NCI-H2107 treated with DMSO at 0.1 percent for 48 hours (cell line): Measurements from ENCODE around the gene SFT2D3.

Experiments used
- DNase-seq: peaks from one replicate; lab custom pipeline; 2025; ENCODE audit not compliant: unreplicated experiment; lab: John Stamatoyannopoulos, UW

Gene SFT2D3, protein sequence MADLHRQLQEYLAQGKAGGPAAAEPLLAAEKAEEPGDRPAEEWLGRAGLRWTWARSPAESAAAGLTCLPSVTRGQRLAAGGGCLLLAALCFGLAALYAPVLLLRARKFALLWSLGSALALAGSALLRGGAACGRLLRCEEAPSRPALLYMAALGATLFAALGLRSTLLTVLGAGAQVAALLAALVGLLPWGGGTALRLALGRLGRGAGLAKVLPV

GRCh38 chr2:127701193-127701650 lies at the start of gene SFT2D3:
TSS of gene SFT2D3 (plus strand) at chr2:127701497. CDS start at chr2:127701529, 32 bp downstream.
- DNase-seq, result peak; percentile 83

DNA sequence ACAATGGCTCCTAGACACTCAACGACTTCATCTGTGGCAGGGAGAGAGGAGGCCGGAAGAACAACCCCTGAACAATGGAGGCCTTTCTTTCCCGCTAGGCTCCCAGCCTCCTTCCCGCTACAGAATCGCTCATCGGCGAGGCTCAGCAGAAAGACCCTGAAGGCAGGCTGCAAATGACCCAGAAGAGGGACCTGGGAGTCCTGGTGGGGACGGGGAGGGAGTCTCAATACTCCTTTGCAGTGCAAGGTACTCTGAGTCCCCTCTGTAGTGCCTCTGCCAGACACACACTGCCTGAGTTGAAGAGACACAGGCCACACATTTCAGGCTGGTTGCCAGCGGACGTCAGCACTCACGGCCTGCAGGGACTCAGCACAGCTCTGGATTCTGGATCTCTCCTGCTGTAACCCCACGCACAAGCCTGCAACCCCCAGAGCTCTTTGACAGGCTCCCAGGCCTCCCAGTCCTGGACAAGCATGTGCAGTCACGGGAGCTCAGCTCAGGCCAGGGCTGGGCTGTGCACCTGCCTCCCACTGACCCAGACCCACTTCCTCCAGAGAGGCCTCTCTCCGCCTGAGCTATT lies 49.2 kb upstream of the SFT2D3 start:
- no peak for DNase-seq

DNA sequence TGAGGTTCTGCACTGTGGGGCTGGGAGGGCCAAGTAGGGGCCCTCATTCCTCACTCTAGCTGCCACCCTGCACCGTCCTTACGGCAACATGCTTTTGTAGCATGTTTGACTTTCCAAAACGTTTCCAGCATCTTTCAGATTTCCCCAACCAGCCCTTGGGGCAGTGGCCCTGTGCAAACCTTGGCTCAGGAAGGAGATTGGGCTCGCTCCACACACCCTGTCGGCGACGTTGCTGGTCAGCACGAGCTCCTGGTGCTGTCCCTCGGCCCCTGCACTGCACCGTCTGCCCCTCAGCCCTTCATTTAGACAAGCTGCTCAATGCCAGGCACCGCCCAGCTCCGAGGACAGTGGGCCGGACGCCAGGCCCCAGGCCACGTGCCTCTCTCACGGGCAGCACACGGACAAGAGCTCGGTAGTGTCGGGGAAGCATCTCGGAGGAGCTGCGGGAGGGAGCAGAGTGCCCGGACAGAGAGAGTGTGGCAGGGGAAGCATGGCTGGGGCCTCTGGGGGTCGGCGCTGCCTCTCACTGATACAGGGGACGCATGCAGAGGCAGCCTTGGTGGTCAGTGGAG lies 48.4 kb upstream of the SFT2D3 start:
- DNase-seq, result no peak

DNA sequence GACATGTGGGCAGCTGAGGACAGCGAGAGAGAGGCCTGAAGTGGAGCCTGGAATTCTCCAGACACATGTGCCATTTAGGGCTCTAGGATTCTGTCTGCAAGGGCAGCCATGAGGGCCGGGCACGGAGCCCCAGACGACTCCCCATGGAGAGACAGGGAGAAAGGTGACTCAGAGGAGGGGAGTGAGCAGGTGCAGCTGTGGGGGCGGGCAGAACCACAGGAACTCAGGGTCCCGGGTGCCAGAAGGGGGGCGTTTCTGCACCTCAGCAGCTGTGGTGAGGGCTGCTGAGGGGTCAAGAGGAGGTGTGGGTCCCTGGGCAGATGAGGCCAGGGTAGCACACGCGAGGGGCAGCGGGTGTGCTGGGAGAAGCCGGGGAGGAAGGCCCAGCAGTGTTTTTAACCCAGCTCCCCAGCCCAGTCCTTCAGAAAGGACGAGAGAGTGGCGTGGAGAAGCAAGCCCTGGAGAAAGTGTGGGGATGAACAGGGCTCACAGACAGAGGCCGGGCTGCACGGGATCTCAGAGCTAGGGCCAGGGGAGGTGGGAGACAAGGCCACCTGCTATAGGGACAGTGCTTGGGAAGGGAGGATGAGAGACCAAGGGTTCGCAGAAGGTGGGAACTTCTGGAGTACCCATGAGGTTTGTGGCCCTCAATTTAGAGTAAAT lies 47.7 kb upstream of the SFT2D3 start:
- no peak for DNase-seq

GRCh38 chr2:127654084-127654837 lies 47.0 kb upstream of the SFT2D3 start:
- DNase-seq, result no peak

- DNase-seq, result no peak
Measured at GRCh38 chr2:127654838-127655175, 46.5 kb upstream of the SFT2D3 start.

- no peak for DNase-seq
Measured at GRCh38 chr2:127655209-127656073, 45.9 kb upstream of the SFT2D3 start.

DNA sequence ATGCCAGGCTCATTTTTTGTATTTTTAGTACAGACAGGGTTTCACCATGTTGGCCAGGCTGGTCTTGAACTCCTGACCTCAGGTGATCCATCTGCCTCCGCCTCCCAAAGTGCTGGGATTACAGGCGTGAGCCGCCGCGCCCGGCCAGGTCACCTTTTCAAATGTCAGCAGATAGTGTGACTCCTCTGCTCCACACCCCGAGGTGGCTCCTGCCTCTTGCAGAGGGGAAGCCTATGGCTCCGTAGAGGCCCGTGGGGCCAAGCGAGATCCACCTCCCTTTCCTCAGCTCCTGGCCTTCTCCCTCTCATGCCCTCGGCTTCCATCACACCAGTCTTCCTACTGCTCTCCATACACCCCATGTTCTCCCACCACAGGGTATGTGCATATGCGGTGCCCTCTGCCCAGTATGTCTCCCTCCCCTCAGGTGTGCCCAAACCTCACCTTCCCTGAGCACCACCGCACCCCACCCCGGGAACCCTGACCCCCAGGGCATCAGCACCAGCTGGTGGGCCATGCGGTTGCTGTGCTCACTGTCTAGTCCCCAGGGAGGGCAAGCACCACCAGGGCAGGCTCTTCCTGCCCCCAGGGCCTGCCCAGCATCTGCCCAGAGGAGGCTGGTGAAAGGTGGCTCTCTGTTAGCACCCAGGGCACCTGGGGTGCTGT lies 44.6 kb upstream of the SFT2D3 start:
- DNase-seq, result no peak

GRCh38 chr2:127657232-127657595 lies 44.1 kb upstream of the SFT2D3 start:
- DNase-seq, result no peak

- no peak for DNase-seq
Measured at GRCh38 chr2:127658146-127658545, 43.2 kb upstream of the SFT2D3 start.

- no peak for DNase-seq
Measured at GRCh38 chr2:127658641-127659407, 42.5 kb upstream of the SFT2D3 start.

DNA sequence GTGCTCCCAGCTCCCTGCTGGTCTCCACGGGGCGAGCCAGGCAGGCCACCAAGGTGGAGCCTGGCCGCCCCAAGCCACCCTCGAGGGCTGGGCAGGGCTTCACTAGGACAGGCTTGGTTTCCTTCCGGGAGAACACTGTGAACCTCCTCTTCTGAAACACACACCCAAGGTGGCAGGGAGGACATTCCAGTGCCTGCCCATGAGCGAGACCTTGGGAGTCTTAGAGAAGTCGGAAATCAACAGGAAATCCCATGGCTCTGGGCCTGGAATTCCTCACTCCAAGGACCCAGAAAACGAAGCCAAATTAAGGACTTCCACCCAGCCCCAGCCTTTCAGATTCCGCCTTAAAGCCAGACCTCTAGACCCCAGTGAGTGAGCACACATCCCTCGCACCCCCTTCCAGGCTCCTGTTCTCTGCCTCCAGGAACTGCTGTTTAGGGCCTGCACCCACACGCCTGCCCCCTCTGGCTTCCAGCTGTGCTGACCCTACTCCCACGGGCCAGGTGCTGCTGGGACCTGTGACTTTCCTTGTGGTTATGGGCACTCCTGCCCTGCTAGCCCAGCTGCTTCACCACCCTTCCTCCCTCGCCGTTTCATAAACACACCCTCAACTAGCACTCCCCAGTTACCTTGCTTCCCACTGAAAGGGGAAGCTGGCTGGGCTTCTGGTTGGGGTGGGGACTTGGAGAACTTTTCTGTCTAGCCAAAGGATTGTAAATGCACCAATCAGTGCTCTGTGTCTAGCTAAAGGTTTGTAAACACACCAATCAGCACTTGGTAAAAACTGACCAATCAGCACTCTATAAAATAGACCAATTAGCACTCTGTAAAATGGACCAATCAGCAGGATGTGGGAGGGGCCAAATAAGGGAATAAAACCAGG lies 41.6 kb upstream of the SFT2D3 start:
- no peak for DNase-seq

DNA sequence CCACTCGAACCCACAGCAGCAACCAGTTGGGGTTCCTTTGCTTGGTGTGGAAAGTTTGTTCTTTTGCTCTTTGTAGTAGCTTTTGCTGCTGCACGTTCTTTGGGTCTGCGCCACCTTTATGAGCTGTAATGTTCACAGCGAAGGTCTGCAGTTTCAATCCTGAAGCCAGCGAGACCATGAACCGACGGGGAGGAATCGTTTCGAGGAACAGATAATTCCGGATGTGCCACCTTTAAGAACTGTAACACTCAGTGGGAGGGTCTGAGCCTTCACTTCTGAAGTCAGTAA lies 41.1 kb upstream of the SFT2D3 start:
- no peak for DNase-seq

- DNase-seq, result no peak
Measured at GRCh38 chr2:127661072-127661649, 40.1 kb upstream of the SFT2D3 start.

DNA sequence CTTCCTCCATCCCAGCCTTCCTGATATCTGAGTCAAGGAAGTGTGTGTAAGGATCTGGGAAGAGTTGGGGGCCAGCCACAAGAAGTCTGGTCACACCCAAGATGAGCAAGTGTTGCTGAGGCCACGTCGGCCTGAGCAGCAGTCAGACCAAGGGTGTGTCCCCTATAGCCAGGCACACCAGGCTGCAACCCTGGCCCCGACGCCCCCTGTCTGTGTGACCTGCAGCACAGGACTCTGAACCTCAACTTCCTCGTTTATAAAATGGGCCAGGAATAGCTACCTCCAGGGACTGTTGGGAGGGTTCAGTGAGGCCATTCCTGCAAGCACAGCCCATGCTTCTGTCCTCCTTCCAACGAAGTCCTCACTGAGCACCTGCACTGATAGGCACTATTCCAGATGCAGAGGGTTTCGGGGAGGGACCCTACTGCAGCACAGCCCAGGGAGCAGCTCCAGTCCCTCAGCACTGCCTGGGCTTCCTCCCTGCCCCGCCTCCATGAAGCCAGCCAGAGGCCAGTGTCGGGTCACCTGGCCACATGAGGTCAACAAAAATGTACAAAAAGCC lies 39.3 kb upstream of the SFT2D3 start:
- no peak for DNase-seq

DNA sequence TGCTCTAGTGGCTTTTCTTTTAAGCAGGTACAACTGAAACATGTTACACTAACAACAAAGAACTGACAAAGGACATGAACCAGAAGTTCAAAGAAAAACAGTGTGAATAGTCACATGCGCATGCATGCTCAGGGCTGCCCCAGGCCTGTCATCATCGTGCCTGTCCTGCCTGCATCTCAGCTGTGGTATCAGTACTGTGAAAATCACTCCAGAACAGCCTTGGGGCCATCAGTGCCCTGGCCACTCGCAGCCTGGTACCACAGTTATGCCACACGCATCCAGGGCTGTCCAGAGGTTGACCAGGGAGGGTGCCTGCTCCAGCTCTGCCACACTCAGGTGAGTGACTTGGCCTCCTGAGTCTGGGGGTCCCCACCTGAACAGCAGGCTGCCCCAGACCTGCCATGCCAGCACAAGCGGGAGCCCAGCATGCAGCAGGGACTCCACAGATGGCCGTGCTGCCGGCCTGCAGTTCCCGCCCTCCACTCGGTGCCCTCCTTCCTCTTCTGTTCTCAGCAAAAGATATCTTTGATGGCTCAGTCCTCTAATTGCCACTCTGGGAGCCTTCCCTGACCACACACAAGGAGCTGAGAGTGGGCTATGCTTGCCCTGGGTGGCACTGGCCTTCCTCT lies 38.2 kb upstream of the SFT2D3 start:
- DNase-seq, result no peak

- no peak for DNase-seq
Measured at GRCh38 chr2:127663566-127664064, 37.7 kb upstream of the SFT2D3 start.
